Activated naive CD4-positive, alpha-beta T cell treated with anti-CD3 and anti-CD28 coated beads for 36 hours (primary cell): ENCODE results near the gene SLC6A5. TPM values are rescaled to one million over a fixed set of nuclear protein-coding genes. Genes with fewer than 3 reads are reported as not detected.
"Not testable (repeated sequence)": the region's sequence is repeated elsewhere in the genome, so short reads cannot be mapped to it uniquely, and the experiment has no call there.

ENCODE experiments used
- CTCF ChIA-PET: fragments of 350-600 bp; sonication (Branson Sonifier 250); formaldehyde crosslinking; loops from one replicate; lab custom pipeline; 2021; ENCODE audit warnings: antibody characterized with exemption; lab: Charles Lee
- DNase-seq: peaks from one replicate; pipeline ENCODE4 v3.0.0-alpha.2; 2020
- H3K27ac Mint-ChIP-seq: one replicate; pipeline ENCODE4 v1.8.0; 2021; ENCODE audit warnings: mild to moderate bottlenecking, mixed read lengths
- H3K27me3 Mint-ChIP-seq: one replicate; pipeline ENCODE4 v1.8.0; 2021; ENCODE audit warnings: low read depth, mixed read lengths
- H3K36me3 Mint-ChIP-seq: one replicate; pipeline ENCODE4 v1.8.0; 2021; ENCODE audit warnings: low read depth, mixed read lengths
- H3K4me1 Mint-ChIP-seq: one replicate; pipeline ENCODE4 v1.8.0; 2021; ENCODE audit warnings: low read depth, mixed read lengths
- H3K4me3 Mint-ChIP-seq: one replicate; pipeline ENCODE4 v1.8.0; 2021; ENCODE audit warnings: mild to moderate bottlenecking, moderate library complexity, mixed read lengths
- H3K9me3 Mint-ChIP-seq: one replicate; pipeline ENCODE4 v1.8.0; 2021; ENCODE audit warnings: mixed read lengths
- intact Hi-C: fragments of 100-400 bp; cut with micrococcal nuclease; formaldehyde crosslinking; loops from one replicate; pipeline ENCODE4 v1.15.1; 2023
- total RNA-seq, 2 experiments: library from RNA; stranded (reverse); gene quantifications; one replicate each; pipeline ENCODE4 v1.2.3, GENCODE V29; 2021

Gene SLC6A5
- total RNA-seq, 2 experiments from 2014 or later, result not detected

DNA sequence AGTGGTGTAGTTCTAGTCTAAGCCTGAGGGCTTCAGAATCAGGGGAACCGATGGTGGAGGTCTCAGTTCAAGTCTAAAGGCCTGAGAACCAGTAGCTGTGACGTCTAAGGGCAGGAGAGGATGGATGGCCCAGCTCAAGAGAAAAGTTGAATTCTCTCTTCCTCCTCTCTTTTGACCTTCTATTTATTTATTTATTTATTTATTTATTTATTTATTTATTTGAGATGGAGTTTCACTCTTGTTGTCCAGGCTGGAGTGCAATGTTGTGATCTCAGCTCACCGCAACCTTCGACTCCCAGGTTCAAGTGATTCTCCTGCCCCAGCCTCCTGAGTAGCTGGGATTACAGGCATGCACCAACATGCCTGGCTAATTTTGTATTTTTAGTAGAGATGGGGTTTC lies 19.7 kb upstream of the SLC6A5 start:
- CTCF ChIA-PET, result interaction anchor here (0.7 kb wide), 1 partner anchor 16 kb away, joined by 3 read pairs; no protein-coding TSS in a partner anchor
- H3K27ac Mint-ChIP-seq, H3K4me1 Mint-ChIP-seq: not testable (repeated sequence)

DNA sequence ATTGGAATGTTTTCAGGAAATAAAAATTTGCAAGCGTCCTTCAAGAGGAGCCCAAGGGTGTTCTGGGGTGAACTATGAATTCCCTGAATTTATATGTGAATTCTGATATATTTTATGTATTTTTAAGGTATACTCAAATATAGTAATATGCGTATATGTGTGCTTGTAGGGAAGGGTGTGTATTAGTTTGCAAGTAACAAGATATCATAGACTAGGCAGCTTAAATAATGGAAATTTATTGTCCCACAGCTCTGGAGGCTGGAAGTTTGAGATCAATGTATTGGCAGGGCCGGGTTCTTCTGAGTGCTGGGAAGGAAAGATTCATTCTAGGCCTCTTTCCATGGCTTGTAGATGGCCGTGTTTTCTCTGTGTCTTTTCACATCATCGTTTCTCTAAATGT lies 16.2 kb upstream of the SLC6A5 start:
- intact Hi-C loops, result no loop called here
- H3K4me3 Mint-ChIP-seq, result no peak overlapping the region
- CTCF ChIA-PET, result no interaction called here
- H3K9me3 Mint-ChIP-seq, result no peaks in the 10 kb centered on the region
- no peak for DNase-seq
- H3K36me3 Mint-ChIP-seq, result no peaks in the 10 kb centered on the region
- H3K27ac Mint-ChIP-seq, result no peak overlapping the region
- peaks cover 4% of the 10 kb centered on the region for H3K27me3 Mint-ChIP-seq
- no peaks in the 10 kb centered on the region for H3K4me1 Mint-ChIP-seq

More for the DNA sequence above, 19.7 kb upstream of the SLC6A5 start:
- intact Hi-C loops, H3K9me3 Mint-ChIP-seq, DNase-seq, H3K4me3 Mint-ChIP-seq, H3K36me3 Mint-ChIP-seq, H3K27me3 Mint-ChIP-seq: not testable (repeated sequence)

DNA sequence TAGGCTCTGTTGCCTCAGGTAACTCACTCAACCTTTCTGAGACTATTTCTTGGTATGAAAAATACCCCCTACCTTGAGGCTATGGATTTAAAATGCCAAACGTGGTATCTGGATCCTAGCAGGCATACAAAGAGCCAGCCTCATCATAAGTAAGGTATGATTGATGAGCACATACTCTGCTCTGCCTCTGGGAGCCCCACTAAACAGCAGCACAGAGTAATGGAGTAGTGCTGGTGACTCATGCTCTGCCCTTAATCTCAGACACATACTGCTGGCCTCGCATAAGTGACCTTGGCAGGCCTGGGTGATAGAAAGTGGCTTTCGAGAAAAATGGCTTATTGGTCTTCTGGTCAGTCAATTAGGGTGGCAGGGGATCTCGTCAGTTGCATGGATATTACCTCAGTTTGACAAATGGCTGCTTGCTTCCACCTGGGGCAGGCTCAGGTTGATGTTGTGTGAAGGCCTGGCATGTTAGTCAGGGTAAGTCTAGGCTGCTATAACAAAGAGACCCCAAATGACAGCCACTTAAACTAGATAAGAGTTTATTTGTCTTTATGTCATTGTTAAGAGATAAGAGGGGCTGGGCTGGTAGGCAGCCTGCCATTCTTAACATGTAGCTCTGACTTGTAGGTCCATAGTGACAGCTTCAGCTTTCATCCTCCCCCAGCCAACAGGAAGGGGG lies 15.2 kb upstream of the SLC6A5 start:
- Mint-ChIP-seq H3K4me3 (no peak overlapping the region), H3K36me3 (no peaks in the 10 kb centered on the region), H3K27ac (no peak overlapping the region), H3K9me3 (no peaks in the 10 kb centered on the region), H3K27me3 (peaks cover 9% of the 10 kb centered on the region), H3K4me1 (no peaks in the 10 kb centered on the region)
- no peak for DNase-seq
- CTCF ChIA-PET, result no interaction called here
- intact Hi-C loops, result no loop called here

DNA sequence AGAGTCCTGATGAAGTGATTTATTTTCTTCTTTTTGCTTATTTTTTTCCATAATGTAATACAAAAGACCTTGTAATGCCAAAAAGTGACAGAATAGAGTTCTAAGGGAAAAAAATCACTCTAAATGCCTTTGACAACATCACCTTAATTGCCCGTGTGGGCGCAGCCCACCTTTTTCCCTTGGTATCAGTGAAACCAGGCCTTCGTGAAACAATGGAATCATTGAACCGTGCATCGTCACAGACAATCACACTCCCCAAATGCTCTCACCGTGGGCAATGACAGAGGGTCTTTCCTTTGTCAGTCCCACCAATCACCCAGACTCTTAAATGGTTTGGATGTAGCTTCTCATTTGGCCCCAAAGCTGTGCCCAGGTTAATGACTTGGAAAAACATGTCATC lies 9.6 kb upstream of the SLC6A5 start:
- H3K36me3 Mint-ChIP-seq, result no peaks in the 10 kb centered on the region
- peaks cover 25% of the 10 kb centered on the region for H3K27me3 Mint-ChIP-seq
- CTCF ChIA-PET, result interaction anchor here (1.5 kb wide), 1 partner anchor 11 kb away, joined by 3 read pairs; no protein-coding TSS in a partner anchor
- no peaks in the 10 kb centered on the region for H3K9me3 Mint-ChIP-seq
- intact Hi-C loops, result no loop called here
- no peak overlapping the region for H3K4me3 Mint-ChIP-seq
- no peaks in the 10 kb centered on the region for H3K4me1 Mint-ChIP-seq
- H3K27ac Mint-ChIP-seq, result no peak overlapping the region
- DNase-seq, result no peak

DNA sequence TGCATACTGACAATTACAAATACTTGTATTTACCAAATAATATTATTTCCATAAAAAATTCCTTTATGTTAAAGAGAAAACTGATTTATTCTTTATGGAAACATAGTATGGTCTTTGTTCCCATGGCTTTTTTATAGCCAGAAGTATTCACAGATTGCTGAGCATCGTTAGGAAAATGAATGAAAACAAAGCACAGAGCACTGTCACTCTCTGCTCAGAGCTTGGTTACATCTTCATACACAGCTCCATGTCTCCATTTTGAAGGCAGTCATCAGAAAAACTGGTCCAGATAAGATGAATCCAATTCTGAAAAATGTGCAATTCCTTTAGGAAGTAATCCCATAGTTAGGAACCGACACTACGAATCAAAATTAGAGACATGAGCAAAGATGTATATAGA lies 9.0 kb upstream of the SLC6A5 start:
- H3K36me3 Mint-ChIP-seq, result no peaks in the 10 kb centered on the region
- intact Hi-C loops, result no loop called here
- no peak overlapping the region for H3K4me3 Mint-ChIP-seq
- H3K4me1 Mint-ChIP-seq, result no peaks in the 10 kb centered on the region
- H3K27me3 Mint-ChIP-seq, result peaks cover 31% of the 10 kb centered on the region
- H3K27ac Mint-ChIP-seq, result no peak overlapping the region
- no peaks in the 10 kb centered on the region for H3K9me3 Mint-ChIP-seq
- CTCF ChIA-PET, result interaction anchor here (1.5 kb wide), 1 partner anchor 11 kb away, joined by 3 read pairs; no protein-coding TSS in a partner anchor
- DNase-seq, result no peak

DNA sequence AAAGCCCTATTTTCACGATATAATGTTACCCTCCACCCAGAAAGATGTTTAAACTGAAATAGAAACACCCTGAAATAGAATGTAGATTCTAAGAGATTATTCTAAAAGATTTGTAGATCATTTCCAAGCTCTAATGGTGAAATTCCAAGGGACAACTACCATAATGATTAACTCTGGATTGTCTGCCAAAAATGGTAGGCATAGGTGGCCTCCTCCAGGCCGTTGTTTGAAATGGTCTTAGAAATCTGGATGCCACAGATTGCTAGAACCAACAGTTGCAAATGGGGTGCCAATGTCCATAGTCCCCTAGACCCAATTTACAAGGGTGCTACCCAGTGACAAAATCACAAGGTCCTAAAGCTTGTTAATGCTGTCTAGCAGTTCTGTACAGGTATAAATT lies 6.7 kb upstream of the SLC6A5 start:
- CTCF ChIA-PET, result no interaction called here
- no peak overlapping the region for H3K27ac Mint-ChIP-seq
- intact Hi-C loops, result no loop called here
- H3K4me3 Mint-ChIP-seq, result no peak overlapping the region
- H3K4me1 Mint-ChIP-seq, result peaks cover 4% of the 10 kb centered on the region
- DNase-seq, result no peak
- no peaks in the 10 kb centered on the region for H3K9me3 Mint-ChIP-seq
- peaks cover 51% of the 10 kb centered on the region for H3K27me3 Mint-ChIP-seq
- no peaks in the 10 kb centered on the region for H3K36me3 Mint-ChIP-seq

DNA sequence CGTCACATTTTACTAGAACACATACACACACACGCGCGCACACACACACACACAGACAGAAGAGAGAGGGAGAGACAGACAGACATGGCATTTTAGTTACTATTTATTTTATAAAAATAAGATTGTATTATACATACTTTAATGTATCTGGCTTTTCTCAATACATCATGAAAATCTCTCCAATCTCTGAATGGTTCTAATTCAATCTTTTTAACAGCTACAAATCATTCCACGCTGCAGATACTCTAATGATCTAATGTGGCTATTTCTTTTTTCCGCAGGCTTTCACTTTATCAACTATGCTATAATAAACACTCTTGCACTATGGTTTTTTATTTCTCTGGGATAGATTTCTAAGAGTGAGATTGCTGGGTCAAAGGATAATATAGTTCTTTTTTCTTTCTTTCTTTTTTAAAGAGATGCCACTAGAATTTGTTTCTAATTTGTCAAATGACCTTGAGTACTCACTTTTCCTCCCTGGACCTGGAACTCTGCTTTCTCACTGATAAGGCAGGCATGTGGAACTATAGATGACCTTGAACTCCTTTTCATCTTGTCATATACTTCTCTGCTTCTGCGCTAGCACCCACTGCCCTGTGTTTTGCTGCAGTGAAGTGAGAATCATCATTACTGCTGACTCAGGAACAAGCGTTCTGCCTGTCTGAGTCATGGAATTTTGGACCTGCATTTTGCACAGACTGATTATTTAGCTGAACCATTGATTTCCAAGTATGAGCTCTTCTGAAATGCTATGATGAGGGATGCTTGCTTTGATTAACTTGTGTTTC lies 4.9 kb upstream of the SLC6A5 start:
- DNase-seq, result no peak
- peaks cover 57% of the 10 kb centered on the region for H3K27me3 Mint-ChIP-seq
- no peak overlapping the region for H3K4me3 Mint-ChIP-seq
- H3K4me1 Mint-ChIP-seq, result peaks cover 8% of the 10 kb centered on the region
- no peaks in the 10 kb centered on the region for H3K9me3 Mint-ChIP-seq
- peaks cover 1% of the 10 kb centered on the region for H3K36me3 Mint-ChIP-seq
- CTCF ChIA-PET, result interaction anchor here (1.0 kb wide), 1 partner anchor 16 kb away, joined by 3 read pairs; no protein-coding TSS in a partner anchor
- intact Hi-C loops, result no loop called here
- H3K27ac Mint-ChIP-seq, result no peak overlapping the region

DNA sequence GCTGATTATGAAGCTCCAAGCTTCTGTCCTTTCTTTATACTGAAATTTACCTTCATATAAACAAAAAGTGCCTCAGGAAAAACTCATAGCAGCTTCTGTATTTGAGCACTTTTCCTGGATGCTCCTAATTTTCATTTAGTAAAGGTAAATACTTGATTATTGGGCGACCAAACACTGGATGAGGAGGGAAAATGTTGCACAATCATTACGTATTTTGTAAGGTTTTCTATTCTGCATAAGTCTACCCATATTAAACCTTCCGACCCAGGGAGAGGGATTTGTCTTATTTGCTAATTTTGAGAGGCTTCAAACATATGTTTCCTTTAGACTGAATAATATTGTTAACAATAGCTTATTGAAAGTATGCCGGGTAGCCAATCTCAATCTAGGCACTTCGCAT lies 4.3 kb upstream of the SLC6A5 start:
- CTCF ChIA-PET, result no interaction called here
- Mint-ChIP-seq H3K4me1 (peaks cover 8% of the 10 kb centered on the region), H3K9me3 (no peaks in the 10 kb centered on the region), H3K27ac (no peak overlapping the region), H3K36me3 (peaks cover 1% of the 10 kb centered on the region), H3K4me3 (no peak overlapping the region), H3K27me3 (peaks cover 59% of the 10 kb centered on the region)
- DNase-seq, result no peak
- intact Hi-C loops, result no loop called here

DNA sequence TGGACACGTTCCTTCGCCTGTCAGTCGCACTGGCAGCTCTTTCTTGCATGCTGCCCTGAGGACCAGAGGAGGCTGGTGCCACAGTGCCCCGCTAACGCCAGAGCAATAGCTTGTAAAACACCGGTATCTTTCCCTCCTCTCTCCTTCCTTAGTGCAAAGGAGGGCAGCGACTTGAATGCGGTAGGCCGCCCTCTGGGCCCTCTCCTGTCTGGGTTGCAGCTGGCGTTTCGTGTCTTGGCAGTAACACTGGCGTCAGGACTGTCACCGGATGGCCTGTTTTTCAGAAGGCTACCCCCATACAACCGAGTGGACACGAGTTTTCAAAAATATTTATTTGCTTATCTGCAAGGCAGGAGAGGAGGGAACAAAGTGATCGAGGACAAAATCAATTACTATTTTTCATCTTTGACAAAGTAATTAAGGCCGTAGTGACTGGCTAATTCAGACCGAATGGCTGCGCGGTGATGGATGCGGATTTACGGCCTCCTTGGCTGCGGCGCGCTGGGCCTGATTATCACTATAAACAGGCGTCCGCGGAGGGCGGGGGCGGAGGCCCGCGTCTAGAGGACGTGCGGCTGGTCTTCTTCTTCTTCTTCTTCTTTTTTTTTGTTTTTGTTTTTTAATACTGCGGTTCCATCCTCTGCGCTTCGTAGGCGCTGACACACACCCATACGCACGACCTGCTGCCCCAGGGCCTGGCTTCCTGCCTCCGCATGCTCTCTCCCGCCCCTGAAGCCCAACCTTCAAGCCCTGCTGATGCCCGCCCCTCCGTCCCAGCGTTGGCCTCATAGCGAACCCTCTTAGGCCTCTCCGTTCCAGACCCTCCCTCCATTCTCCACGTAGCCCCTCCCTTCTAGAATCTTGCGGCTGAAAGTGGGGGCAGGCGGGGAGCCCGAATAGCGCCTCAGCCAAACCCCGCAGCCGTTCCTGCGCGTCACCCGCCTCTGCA lies 2.9 kb upstream of the SLC6A5 start:
- Mint-ChIP-seq H3K27ac (no peak overlapping the region), H3K4me1 (peaks cover 8% of the 10 kb centered on the region), H3K36me3 (peaks cover 1% of the 10 kb centered on the region), H3K9me3 (no peaks in the 10 kb centered on the region), H3K4me3 (no peak overlapping the region), H3K27me3 (peaks cover 69% of the 10 kb centered on the region)
- CTCF ChIA-PET, result interaction anchor here (0.7 kb wide), 1 partner anchor 14 kb away, joined by 4 read pairs; no protein-coding TSS in a partner anchor
- intact Hi-C loops, result no loop called here
- no peak for DNase-seq

DNA sequence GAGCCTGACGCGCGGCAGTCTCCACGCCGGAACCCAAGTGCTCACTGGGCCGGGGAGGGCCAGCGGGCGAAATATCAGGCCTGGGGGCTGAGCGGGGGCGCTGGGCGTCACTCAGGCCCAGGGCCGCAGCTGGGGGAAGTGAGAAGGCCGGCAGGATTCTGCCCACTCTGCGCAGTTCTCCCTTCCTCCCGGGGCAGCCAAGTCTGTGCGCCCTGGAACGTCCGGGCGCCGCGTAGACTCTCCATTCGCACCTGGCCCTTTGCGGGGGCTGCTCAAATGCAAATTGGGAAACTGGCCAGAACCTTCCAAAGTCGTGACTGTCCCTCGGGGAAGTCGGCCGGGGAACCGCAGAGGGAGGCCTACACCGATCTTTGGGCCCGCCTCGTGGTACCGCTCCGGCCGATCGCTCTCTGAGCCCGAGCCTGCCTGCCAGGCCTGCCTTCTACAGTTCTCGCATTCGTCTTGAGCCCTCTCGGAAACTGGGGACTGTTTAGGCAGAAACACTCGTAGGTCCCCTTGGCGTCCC lies 2.2 kb upstream of the SLC6A5 start:
- DNase-seq, result no peak
- CTCF ChIA-PET, result no interaction called here
- no peaks in the 10 kb centered on the region for H3K9me3 Mint-ChIP-seq
- H3K4me1 Mint-ChIP-seq, result peaks cover 8% of the 10 kb centered on the region
- H3K36me3 Mint-ChIP-seq, result peaks cover 1% of the 10 kb centered on the region
- no peak overlapping the region for H3K27ac Mint-ChIP-seq
- H3K4me3 Mint-ChIP-seq, result no peak overlapping the region
- peaks cover 76% of the 10 kb centered on the region for H3K27me3 Mint-ChIP-seq
- intact Hi-C loops, result no loop called here

DNA sequence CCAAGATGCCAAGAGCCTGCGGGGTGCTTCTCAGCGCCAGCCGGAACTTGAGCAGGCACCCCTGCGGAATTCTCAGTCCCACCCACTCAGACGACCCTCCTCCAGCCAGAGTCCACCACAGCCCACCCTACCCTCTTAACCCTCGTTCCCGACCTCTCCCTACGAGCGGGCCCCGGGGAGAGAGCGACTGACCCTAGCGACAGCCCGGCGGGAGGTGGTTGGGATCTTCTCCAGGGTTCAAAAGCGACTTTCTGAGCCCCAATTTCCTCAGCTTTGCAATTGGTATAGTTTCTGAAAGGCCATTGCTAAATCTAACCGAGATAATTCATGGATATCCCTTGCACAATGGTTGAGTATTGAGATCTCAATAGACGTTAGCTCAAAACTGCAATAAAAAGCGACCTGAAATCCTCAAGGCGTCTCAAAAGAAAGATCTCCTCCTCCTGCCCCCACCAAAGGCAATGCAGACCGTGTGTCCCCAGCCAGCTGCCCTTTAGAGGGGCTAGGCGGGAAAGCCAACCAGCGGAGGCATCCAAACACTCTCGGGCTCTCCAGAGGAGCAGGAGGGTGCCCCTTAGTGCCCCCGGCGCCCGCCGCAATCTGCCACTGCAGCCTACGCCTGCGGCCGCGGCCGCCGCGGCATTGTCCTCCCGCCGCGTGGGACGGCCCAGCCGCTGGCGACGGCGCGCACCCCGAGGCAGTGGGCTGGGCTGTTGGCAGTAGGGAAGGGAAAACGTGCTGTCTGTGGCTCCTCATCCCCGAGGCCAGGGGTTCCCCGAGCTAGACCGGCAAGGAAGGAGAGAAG lies 1.5 kb upstream of the SLC6A5 start:
- Mint-ChIP-seq H3K27me3 (peaks cover 80% of the 10 kb centered on the region), H3K9me3 (no peaks in the 10 kb centered on the region), H3K4me3 (no peak overlapping the region), H3K36me3 (peaks cover 1% of the 10 kb centered on the region), H3K4me1 (peaks cover 8% of the 10 kb centered on the region), H3K27ac (no peak overlapping the region)
- intact Hi-C loops, result loop anchor here (2.0 kb wide), 1 partner anchor 439 kb away; no protein-coding TSS in a partner anchor
- CTCF ChIA-PET, result interaction anchor here (0.6 to 1.2 kb wide), 2 partner anchors 13 to 74 kb away, joined by 3 to 5 read pairs; no protein-coding TSS in a partner anchor
- no peak for DNase-seq
